GM23338 (cell line): Measurements from ENCODE around the gene PNPLA7. TPM values are rescaled to one million over a fixed set of nuclear protein-coding genes. Genes with fewer than 3 reads are reported as not detected.

Source experiments
- ATAC-seq: fragments of 200-7000 bp; cut with Tn5 transposase; 3 replicates; pipeline ENCODE4 v1.9.1; 2020
- DNase-seq: peaks from one replicate; pipeline ENCODE4 v3.0.0-alpha.2; 2015; ENCODE audit warnings: low spot score
- H2AFZ ChIP-seq: fragments of 200-600 bp; sonication (generic); 2 replicates; pipeline ENCODE4 v1.8.0; 2016; ENCODE audit warnings: antibody characterized with exemption, mild to moderate bottlenecking, moderate library complexity
- H3F3A ChIP-seq: fragments of 200-600 bp; sonication (generic); replicated peaks from 2 replicates; pipeline ENCODE4 v1.8.0; 2017; ENCODE audit warnings: antibody characterized with exemption, mixed run types, low read depth
- H3K27ac ChIP-seq: fragments of 200-600 bp; sonication (generic); 2 replicates; pipeline ENCODE4 v1.6.1; 2016; ENCODE audit warnings: low read depth
- H3K27me3 ChIP-seq: fragments of 200-600 bp; sonication (generic); 2 replicates; pipeline ENCODE4 v1.8.0; 2016; ENCODE audit warnings: mild to moderate bottlenecking, mixed run types, moderate library complexity; ENCODE audit not compliant: insufficient read depth
- H3K36me3 ChIP-seq: fragments of 200-600 bp; sonication (generic); 2 replicates; pipeline ENCODE4 v1.8.0; 2016; ENCODE audit warnings: mild to moderate bottlenecking; ENCODE audit not compliant: insufficient read depth
- H3K4me1 ChIP-seq: fragments of 200-600 bp; sonication (generic); 2 replicates; pipeline ENCODE4 v1.8.0; 2016; ENCODE audit warnings: mild to moderate bottlenecking, moderate library complexity; ENCODE audit not compliant: insufficient read depth
- H3K4me2 ChIP-seq: fragments of 200-600 bp; sonication (generic); 2 replicates; pipeline ENCODE4 v1.7.1; 2017; ENCODE audit warnings: mixed run types
- H3K4me3 ChIP-seq: fragments of 200-600 bp; sonication (generic); 2 replicates; pipeline ENCODE4 v1.6.1; 2016; ENCODE audit warnings: mixed run types
- H3K79me2 ChIP-seq: fragments of 200-600 bp; sonication (generic); replicated peaks from 2 replicates; pipeline ENCODE4 v1.8.0; 2017; ENCODE audit warnings: mild to moderate bottlenecking; ENCODE audit not compliant: insufficient read depth
- H3K9me2 ChIP-seq: fragments of 200-600 bp; sonication (generic); 2 replicates; pipeline ENCODE4 v1.8.0; 2017; ENCODE audit not compliant: insufficient read depth
- H4K20me1 ChIP-seq: fragments of 200-600 bp; sonication (generic); replicated peaks from 2 replicates; pipeline ENCODE4 v1.8.0; 2017; ENCODE audit warnings: mild to moderate bottlenecking; ENCODE audit not compliant: insufficient read depth
- H3K27ac Mint-ChIP-seq: 2 replicates; pipeline ENCODE4 v1.8.0; 2020; ENCODE audit warnings: inconsistent platforms, mild to moderate bottlenecking, moderate library complexity, mixed read lengths
- H3K27me3 Mint-ChIP-seq: 3 replicates; pipeline ENCODE4 v1.8.0; 2022; ENCODE audit warnings: low read depth, mild to moderate bottlenecking, moderate library complexity, mixed read lengths, inconsistent platforms; ENCODE audit not compliant: insufficient read depth, poor library complexity
- H3K36me3 Mint-ChIP-seq: 3 replicates; pipeline ENCODE4 v1.8.0; 2021; ENCODE audit warnings: low read depth, mild to moderate bottlenecking, inconsistent platforms, moderate library complexity, mixed read lengths
- H3K4me1 Mint-ChIP-seq: 3 replicates; pipeline ENCODE4 v1.8.0; 2020; ENCODE audit warnings: mild to moderate bottlenecking, inconsistent platforms, mixed read lengths
- H3K4me3 Mint-ChIP-seq: 3 replicates; pipeline ENCODE4 v1.8.0; 2021; ENCODE audit warnings: moderate library complexity, mild to moderate bottlenecking, inconsistent platforms, mixed read lengths
- H3K9me3 Mint-ChIP-seq: 3 replicates; pipeline ENCODE4 v1.8.0; 2020; ENCODE audit warnings: moderate library complexity, mild to moderate bottlenecking, inconsistent platforms, mixed read lengths
- CREB1 ChIP-seq: fragments of 250-450 bp; sonication (Bioruptor Pico); IDR thresholded peaks from 2 replicates; pipeline ENCODE4 v1.5.0; 2020; ENCODE audit warnings: low read depth, mild to moderate bottlenecking, moderate library complexity
- EZH2 ChIP-seq: fragments of 200-600 bp; sonication (generic); IDR thresholded peaks from one replicate; pipeline ENCODE4 v1.8.0; 2017; ENCODE audit warnings: antibody characterized with exemption, mild to moderate bottlenecking, low read depth; ENCODE audit not compliant: unreplicated experiment
- EZH2phosphoT487 ChIP-seq: fragments of 200-600 bp; sonication (generic); IDR thresholded peaks from one replicate; pipeline ENCODE4 v1.8.1; 2018; ENCODE audit warnings: antibody characterized with exemption; ENCODE audit not compliant: unreplicated experiment
- JUNB ChIP-seq: IDR thresholded peaks from one replicate; pipeline ENCODE4 v1.6.1; 2016; ENCODE audit warnings: antibody characterized with exemption; ENCODE audit not compliant: unreplicated experiment
- NANOG ChIP-seq: IDR thresholded peaks from 2 replicates; pipeline ENCODE4 v1.6.1; 2016; ENCODE audit warnings: antibody characterized with exemption, borderline replicate concordance
- POLR2AphosphoS5 ChIP-seq: IDR thresholded peaks from 2 replicates; pipeline ENCODE4 v1.6.1; 2016; ENCODE audit warnings: antibody characterized with exemption, low read depth
- STAT1 ChIP-seq: IDR thresholded peaks from one replicate; pipeline ENCODE4 v1.6.1; 2016; ENCODE audit warnings: antibody characterized with exemption; ENCODE audit not compliant: unreplicated experiment
- ZNF114 ChIP-seq: fragments of 250-450 bp; sonication (Bioruptor Pico); IDR thresholded peaks from 2 replicates; pipeline ENCODE4 v1.5.0; 2020; ENCODE audit warnings: mild to moderate bottlenecking, moderate library complexity
- ZNF331 ChIP-seq: fragments of 250-450 bp; sonication (Bioruptor Pico); IDR thresholded peaks from 2 replicates; pipeline ENCODE4 v1.5.0; 2020; ENCODE audit warnings: low read depth, mild to moderate bottlenecking, moderate library complexity
- ZNF462 ChIP-seq: fragments of 250-450 bp; sonication (Bioruptor Pico); IDR thresholded peaks from 2 replicates; pipeline ENCODE4 v1.5.0; 2020; ENCODE audit warnings: mild to moderate bottlenecking, moderate library complexity
- polyA plus RNA-seq: library from polyadenylated mRNA; unstranded; fragments of >200 nt; fragmentation: Nextera tagmentation; extraction: Ambion mirVana; gene quantifications from 2 replicates; pipeline ENCODE4 v1.2.1, GENCODE V29; 2016
- total RNA-seq: library from RNA; depleted of rRNA; stranded (reverse); fragments of >200 nt; shearing (Covaris generic); gene quantifications from 2 replicates; pipeline ENCODE4 v1.2.3, GENCODE V29; 2014
- TF ChIP-seq, protein P1 (sequence below), 2 experiments: fragments of 200-600 bp in 1 of 2; sonication (generic) in 1 of 2; conservative IDR thresholded peaks; 2 replicates each; pipeline versions ENCODE4 v1.5.1 to v1.6.1; 2016 to 2017; ENCODE audit warnings: antibody characterized with exemption in 2 of 2, low read depth in 2 of 2, mild to moderate bottlenecking in 2 of 2, moderate library complexity in 1 of 2
- TF ChIP-seq, protein P2 (sequence below): IDR thresholded peaks from 2 replicates; pipeline ENCODE4 v1.6.1; 2016; ENCODE audit warnings: antibody characterized with exemption
- TF ChIP-seq, protein P3 (sequence below): IDR thresholded peaks from one replicate; pipeline ENCODE4 v1.6.1; 2018; ENCODE audit warnings: antibody characterized with exemption; ENCODE audit not compliant: unreplicated experiment

The PNPLA7 gene
- total and polyA plus RNA-seq, 2 experiments from 2014 or later = 0.45 to 0.80 TPM

DNA sequence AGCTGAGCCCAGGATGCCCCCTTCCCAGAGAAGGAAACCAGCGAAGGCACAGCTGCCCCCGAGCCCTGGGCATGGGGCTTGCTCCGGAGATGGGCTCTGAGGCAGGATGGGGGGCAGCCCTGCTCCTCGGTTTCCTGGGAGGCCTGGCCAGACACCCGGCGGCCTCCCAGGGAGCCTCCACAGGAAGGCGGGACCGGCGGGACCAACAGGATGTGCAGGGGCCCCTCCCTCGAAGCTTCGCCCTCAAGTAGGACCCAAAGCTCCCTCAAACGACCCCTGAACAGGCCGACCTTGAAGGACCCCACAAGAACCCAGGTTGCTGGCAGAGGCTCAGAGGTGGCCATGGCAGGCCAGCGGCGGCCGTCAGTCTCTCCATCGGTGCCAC lies 138.9 kb downstream of the PNPLA7 start:
- peaks cover 2% of the 10 kb centered on the region for H3K27me3 Mint-ChIP-seq
- Histone ChIP-seq H3K4me3 (no peak overlapping the region), H3K4me2 (no peak overlapping the region), H3K27ac (no peak overlapping the region), H3K9me2 (no peaks in the 10 kb centered on the region), H3K4me1 (0 out of 2 replicates have a peak, but pooled peaks cover 3% of the 10 kb centered on the region), H3K27me3 (no peaks in the 10 kb centered on the region), H4K20me1 (peaks cover under 1% of the 10 kb centered on the region), H2AFZ (no peak overlapping the region), H3K36me3 (no peaks in the 10 kb centered on the region), H3F3A (0 out of 2 replicates have a peak, but pooled peaks cover 3% of the 10 kb centered on the region), H3K79me2 (0 out of 2 replicates have a peak, but pooled peaks cover 2% of the 10 kb centered on the region)
- H3K36me3 Mint-ChIP-seq = no peaks in the 10 kb centered on the region
- TF ChIP-seq NANOG (no peak), ZNF331 (CRISPR knock-in tag) (no peak), EZH2phosphoT487 (no peak), STAT1 (no peak), EZH2 (no peak), ZNF114 (CRISPR knock-in tag) (no peak), JUNB (no peak), ZNF462 (CRISPR knock-in tag) (no peak), CREB1 (CRISPR knock-in tag) (no peak), POLR2AphosphoS5 (no peak)
- TF ChIP-seq, protein P1, sequence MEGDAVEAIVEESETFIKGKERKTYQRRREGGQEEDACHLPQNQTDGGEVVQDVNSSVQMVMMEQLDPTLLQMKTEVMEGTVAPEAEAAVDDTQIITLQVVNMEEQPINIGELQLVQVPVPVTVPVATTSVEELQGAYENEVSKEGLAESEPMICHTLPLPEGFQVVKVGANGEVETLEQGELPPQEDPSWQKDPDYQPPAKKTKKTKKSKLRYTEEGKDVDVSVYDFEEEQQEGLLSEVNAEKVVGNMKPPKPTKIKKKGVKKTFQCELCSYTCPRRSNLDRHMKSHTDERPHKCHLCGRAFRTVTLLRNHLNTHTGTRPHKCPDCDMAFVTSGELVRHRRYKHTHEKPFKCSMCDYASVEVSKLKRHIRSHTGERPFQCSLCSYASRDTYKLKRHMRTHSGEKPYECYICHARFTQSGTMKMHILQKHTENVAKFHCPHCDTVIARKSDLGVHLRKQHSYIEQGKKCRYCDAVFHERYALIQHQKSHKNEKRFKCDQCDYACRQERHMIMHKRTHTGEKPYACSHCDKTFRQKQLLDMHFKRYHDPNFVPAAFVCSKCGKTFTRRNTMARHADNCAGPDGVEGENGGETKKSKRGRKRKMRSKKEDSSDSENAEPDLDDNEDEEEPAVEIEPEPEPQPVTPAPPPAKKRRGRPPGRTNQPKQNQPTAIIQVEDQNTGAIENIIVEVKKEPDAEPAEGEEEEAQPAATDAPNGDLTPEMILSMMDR (conservative IDR thresholded peaks at IDR 0.05; ENCODE audit: low read depth in 2 of 2) = no peak
- TF ChIP-seq, protein P2, sequence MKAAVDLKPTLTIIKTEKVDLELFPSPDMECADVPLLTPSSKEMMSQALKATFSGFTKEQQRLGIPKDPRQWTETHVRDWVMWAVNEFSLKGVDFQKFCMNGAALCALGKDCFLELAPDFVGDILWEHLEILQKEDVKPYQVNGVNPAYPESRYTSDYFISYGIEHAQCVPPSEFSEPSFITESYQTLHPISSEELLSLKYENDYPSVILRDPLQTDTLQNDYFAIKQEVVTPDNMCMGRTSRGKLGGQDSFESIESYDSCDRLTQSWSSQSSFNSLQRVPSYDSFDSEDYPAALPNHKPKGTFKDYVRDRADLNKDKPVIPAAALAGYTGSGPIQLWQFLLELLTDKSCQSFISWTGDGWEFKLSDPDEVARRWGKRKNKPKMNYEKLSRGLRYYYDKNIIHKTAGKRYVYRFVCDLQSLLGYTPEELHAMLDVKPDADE = no peak
- TF ChIP-seq, protein P3, sequence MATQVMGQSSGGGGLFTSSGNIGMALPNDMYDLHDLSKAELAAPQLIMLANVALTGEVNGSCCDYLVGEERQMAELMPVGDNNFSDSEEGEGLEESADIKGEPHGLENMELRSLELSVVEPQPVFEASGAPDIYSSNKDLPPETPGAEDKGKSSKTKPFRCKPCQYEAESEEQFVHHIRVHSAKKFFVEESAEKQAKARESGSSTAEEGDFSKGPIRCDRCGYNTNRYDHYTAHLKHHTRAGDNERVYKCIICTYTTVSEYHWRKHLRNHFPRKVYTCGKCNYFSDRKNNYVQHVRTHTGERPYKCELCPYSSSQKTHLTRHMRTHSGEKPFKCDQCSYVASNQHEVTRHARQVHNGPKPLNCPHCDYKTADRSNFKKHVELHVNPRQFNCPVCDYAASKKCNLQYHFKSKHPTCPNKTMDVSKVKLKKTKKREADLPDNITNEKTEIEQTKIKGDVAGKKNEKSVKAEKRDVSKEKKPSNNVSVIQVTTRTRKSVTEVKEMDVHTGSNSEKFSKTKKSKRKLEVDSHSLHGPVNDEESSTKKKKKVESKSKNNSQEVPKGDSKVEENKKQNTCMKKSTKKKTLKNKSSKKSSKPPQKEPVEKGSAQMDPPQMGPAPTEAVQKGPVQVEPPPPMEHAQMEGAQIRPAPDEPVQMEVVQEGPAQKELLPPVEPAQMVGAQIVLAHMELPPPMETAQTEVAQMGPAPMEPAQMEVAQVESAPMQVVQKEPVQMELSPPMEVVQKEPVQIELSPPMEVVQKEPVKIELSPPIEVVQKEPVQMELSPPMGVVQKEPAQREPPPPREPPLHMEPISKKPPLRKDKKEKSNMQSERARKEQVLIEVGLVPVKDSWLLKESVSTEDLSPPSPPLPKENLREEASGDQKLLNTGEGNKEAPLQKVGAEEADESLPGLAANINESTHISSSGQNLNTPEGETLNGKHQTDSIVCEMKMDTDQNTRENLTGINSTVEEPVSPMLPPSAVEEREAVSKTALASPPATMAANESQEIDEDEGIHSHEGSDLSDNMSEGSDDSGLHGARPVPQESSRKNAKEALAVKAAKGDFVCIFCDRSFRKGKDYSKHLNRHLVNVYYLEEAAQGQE = no peak
- ATAC-seq = no peak
- no peaks in the 10 kb centered on the region; the same call in 1 of the 3 replicates for H3K4me1 Mint-ChIP-seq
- H3K9me3 Mint-ChIP-seq = no peaks in the 10 kb centered on the region
- H3K4me3 Mint-ChIP-seq = no peak overlapping the region
- no peak for DNase-seq
- no peak overlapping the region for H3K27ac Mint-ChIP-seq
